Measurements from ENCODE around the gene CLCA2.

The CLCA2 gene

GRCh38 chr1:86429835-86430234 is 5.9 kb downstream of the CLCA2 start:
- DNase-seq: no peak

- DNase-seq: no peak
These were observed 6.4 kb downstream of the CLCA2 start for GRCh38 chr1:86430376-86430775.

DNA sequence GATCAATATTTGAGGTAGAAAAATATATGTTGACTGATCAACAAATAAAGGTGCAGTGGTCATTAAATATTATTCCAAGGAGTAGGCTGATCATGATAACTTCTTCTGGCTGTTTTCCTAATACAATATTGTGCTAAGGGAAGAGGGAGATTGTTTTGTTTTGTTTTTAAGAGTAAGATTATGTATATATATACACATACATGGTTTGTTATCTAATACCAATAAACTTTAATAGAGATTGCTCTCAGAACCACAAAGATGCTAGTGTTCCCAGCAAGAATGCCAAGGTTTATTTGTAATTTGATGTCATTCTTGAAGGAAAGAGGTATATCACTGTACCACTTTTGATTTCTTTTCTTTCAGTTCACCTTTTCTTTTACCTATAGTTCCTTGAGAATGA is 10.1 kb downstream of the CLCA2 start:
- DNase-seq: no peak

GRCh38 chr1:86435327-86435726 is 11.4 kb downstream of the CLCA2 start:
- DNase-seq: no peak

GRCh38 chr1:86436041-86436440 is 12.1 kb downstream of the CLCA2 start:
- no peak for DNase-seq

GRCh38 chr1:86441581-86441980 is 17.6 kb downstream of the CLCA2 start:
- no peak for DNase-seq

GRCh38 chr1:86441997-86442396 is 18.0 kb downstream of the CLCA2 start:
- no peak for DNase-seq

DNA sequence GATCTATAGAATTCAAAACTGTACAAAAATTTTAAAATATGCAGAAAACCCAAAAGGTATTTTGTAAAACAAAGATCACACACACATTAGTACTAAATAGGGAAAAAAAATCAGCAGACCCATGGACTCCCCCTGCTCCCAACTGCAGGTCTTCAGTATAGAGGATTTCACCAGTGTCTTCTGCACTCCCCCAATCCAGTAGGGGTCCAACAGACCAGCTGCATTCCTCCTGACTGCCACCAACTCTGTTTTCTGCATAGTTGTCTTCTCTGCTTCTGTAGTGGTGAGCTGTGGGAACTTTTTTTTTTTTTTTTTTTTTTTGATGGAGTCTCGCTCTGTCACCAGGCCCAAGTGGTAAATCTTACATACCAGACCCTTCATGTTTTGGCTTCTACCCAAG is 21.9 kb downstream of the CLCA2 start:
- no peak for DNase-seq

GRCh38 chr1:86447198-86447790 is 23.3 kb downstream of the CLCA2 start:
- DNase-seq: no peak

GRCh38 chr1:86448670-86449069 is 24.7 kb downstream of the CLCA2 start:
- no peak for DNase-seq

- no peak for DNase-seq
These were observed 25.1 kb downstream of the CLCA2 start for GRCh38 chr1:86449103-86449502.

GRCh38 chr1:86450847-86451246 is 26.9 kb downstream of the CLCA2 start:
- no peak for DNase-seq

GRCh38 chr1:86453664-86454063 is 29.7 kb downstream of the CLCA2 start:
- no peak for DNase-seq

DNA sequence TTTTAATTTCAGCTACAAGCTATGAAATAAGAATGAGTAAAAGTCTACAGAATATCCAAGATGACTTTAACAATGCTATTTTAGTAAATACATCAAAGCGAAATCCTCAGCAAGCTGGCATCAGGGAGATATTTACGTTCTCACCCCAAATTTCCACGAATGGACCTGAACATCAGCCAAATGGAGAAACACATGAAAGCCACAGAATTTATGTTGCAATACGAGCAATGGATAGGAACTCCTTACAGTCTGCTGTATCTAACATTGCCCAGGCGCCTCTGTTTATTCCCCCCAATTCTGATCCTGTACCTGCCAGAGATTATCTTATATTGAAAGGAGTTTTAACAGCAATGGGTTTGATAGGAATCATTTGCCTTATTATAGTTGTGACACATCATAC is 31.1 kb downstream of the CLCA2 start:
- DNase-seq: no peak

- no peak for DNase-seq
These were observed 37.0 kb downstream of the CLCA2 start for GRCh38 chr1:86460998-86461397.

DNA sequence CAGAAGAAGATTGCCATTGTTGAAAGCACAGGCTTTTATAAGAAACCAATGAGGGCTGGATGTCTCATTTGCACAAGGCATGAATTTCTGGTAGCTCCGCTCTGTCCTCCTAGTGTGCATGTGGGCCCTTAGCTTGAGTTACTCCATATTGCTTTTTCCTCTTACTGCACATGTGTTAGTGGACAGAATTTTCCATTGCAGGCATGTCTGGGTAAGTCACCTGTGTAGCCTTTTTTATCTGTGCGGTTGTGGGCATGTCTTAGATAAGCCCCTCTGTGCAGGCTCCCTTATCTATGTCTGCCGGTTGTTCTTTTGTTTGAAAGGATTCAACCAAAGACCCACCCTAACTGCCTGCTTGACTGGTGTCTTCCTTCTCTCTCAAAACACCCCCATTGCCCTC is 37.5 kb downstream of the CLCA2 start:
- DNase-seq: no peak

DNA sequence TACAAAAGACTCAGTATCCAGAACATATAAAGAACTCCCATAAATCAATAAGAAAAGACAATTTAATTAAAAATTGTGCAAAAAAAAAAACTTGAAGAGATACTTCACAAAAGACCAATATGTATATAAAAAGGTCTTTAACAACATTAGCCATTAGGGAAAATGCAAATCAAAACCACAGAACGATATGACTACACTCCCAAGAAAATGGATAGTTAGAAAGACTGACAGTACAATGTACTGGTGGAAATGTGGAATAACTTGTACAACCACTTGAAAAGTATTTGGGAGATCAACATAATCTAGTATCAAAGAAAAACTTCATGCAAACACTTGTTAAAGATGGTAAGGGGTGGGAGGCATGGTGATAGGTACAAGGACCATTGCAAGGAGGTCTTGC is 40.8 kb downstream of the CLCA2 start:
- DNase-seq: no peak

- DNase-seq: no peak
These were observed 42.3 kb downstream of the CLCA2 start for GRCh38 chr1:86466109-86466844.

DNA sequence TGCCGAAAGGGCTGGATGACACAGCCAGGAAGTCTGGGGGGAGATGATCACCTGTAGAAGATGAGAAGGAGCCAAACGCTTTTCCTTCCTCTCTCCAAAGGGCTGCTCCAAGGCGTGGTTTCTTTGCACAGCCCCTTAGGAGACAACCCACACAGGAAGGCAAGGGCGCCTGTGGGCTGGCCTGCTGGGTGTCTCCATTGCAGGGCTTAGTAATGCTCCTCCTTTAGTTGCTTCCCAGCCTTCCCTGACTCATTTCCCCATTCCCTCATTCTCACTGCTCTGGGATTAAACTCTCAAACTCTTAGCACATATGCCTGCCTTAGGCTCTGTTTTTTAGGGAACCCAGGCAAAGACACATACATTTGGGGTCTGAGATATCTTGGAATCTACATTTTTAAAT is 43.0 kb downstream of the CLCA2 start:
- DNase-seq: no peak

- DNase-seq: no peak
These were observed 44.6 kb downstream of the CLCA2 start, which contains the start of gene CLCA1 for GRCh38 chr1:86468501-86468977. Gene CLCA1, plus strand, starts transcription at chr1:86468927. Its CDS starts 45 bp downstream, at chr1:86468972.

GRCh38 chr1:86470859-86471258 is 46.9 kb downstream of the CLCA2 start:
- DNase-seq: no peak

DNA sequence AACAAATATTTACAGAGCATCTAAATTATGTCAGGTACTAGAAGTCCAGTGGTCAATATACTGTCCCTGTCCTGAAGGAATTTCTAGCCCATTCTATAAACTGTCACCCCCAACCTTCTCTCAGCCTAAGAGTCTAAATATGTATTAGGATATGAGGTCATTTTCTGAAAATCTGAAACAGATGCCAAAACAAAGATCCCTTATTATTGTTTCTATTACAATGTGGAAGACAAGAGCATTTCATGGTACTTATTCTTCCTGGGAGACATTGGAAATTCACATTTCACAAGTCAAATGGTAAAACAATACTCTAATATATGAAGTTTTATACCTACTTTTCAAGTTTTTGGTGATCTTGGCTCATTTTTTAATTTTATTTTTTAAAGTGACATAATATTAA is 47.3 kb downstream of the CLCA2 start:
- DNase-seq: no peak

GRCh38 chr1:86472152-86472551 is 48.2 kb downstream of the CLCA2 start:
- DNase-seq: no peak

- DNase-seq: no peak
These were observed 48.8 kb downstream of the CLCA2 start for GRCh38 chr1:86472767-86473166.

GRCh38 chr1:86477256-86477655 is 53.3 kb downstream of the CLCA2 start:
- no peak for DNase-seq
